IMR-90 (cell line): ENCODE measurements around the gene HIVEP3. TPM values are rescaled to one million over a fixed set of nuclear protein-coding genes. Genes with fewer than 3 reads are reported as not detected.

Source experiments
- ATAC-seq: fragments of 200-7000 bp; cut with Tn5 transposase; 2 replicates; pipeline ENCODE4 v1.9.1; 2020; ENCODE audit warnings: low read depth, mild to moderate bottlenecking, moderate library complexity
- BruUV-seq: library from RNA; stranded (reverse); fragments of 400-500 nt; replicated peaks from 2 replicates; lab custom pipeline; 2021; lab: Mats Ljungman, UMichigan
- CTCF ChIA-PET: fragments of 300-600 bp; formaldehyde crosslinking; extraction: SDS; loops from one replicate; lab custom pipeline; 2021; ENCODE audit warnings: antibody characterized with exemption; lab: Yijun Ruan, JAX
- POLR2A ChIA-PET: fragments of 300-600 bp; sonication (Branson Sonifier 250); formaldehyde crosslinking; loops from one replicate; lab custom pipeline; 2022; ENCODE audit warnings: antibody characterized with exemption; ENCODE audit not compliant: unreplicated experiment; lab: Charles Lee
- DNase-seq: peaks from one replicate; pipeline ENCODE4 v3.0.0; 2013
- H2AFZ ChIP-seq: replicated peaks from 2 replicates; pipeline ENCODE3; 2013; ENCODE audit warnings: low read length, mild to moderate bottlenecking; ENCODE audit not compliant: poor library complexity
- H2AK5ac ChIP-seq: 2 replicates; pipeline ENCODE4 v1.6.1; 2013; ENCODE audit warnings: low read depth, low read length, inconsistent platforms
- H2AK9ac ChIP-seq: replicated peaks from 2 replicates; pipeline ENCODE3; 2013; ENCODE audit warnings: mild to moderate bottlenecking, low read depth, low read length, moderate library complexity; ENCODE audit not compliant: poor library complexity
- H2BK120ac ChIP-seq: 2 replicates; pipeline ENCODE4 v1.6.1; 2013; ENCODE audit warnings: low read depth, low read length, inconsistent platforms
- H2BK15ac ChIP-seq: 3 replicates; pipeline ENCODE4 v1.6.1; 2013; ENCODE audit warnings: low read depth, low read length, inconsistent platforms
- H2BK20ac ChIP-seq: 2 replicates; pipeline ENCODE4 v1.6.1; 2013; ENCODE audit warnings: low read depth, mild to moderate bottlenecking, inconsistent platforms, low read length, moderate library complexity
- H2BK5ac ChIP-seq: 2 replicates; pipeline ENCODE4 v1.6.1; 2013; ENCODE audit warnings: mild to moderate bottlenecking, low read depth, low read length, inconsistent platforms; ENCODE audit not compliant: poor library complexity, severe bottlenecking
- H3K14ac ChIP-seq: replicated peaks from 2 replicates; pipeline ENCODE4 v1.6.1; 2013; ENCODE audit warnings: low read depth, low read length, inconsistent platforms
- H3K18ac ChIP-seq: 2 replicates; pipeline ENCODE4 v1.6.1; 2013; ENCODE audit warnings: low read depth, low read length, control low read depth
- H3K23ac ChIP-seq: 2 replicates; pipeline ENCODE4 v1.6.1; 2013; ENCODE audit warnings: low read depth, low read length, inconsistent platforms
- H3K27ac ChIP-seq: 2 replicates; pipeline ENCODE4 v1.5.1; 2013; ENCODE audit warnings: mild to moderate bottlenecking, control low read depth, low read length; ENCODE audit not compliant: insufficient read depth
- H3K27me3 ChIP-seq: 2 replicates; pipeline ENCODE4 v1.6.1; 2013; ENCODE audit warnings: low read length; ENCODE audit not compliant: control insufficient read depth, insufficient read depth
- H3K36me3 ChIP-seq: 2 replicates; pipeline ENCODE4 v1.6.1; 2013; ENCODE audit warnings: low read length, mixed read lengths; ENCODE audit not compliant: control insufficient read depth, insufficient read depth
- H3K4ac ChIP-seq: 2 replicates; pipeline ENCODE4 v1.6.1; 2013; ENCODE audit warnings: low read depth, low read length, inconsistent platforms
- H3K4me1 ChIP-seq: 2 replicates; pipeline ENCODE4 v1.6.1; 2013; ENCODE audit warnings: low read length, mixed read lengths; ENCODE audit not compliant: control insufficient read depth, insufficient read depth
- H3K4me2 ChIP-seq: 2 replicates; pipeline ENCODE4 v1.6.1; 2013; ENCODE audit warnings: low read depth, mild to moderate bottlenecking, control low read depth, low read length, moderate library complexity
- H3K4me3 ChIP-seq: 2 replicates; pipeline ENCODE4 v1.5.1; 2013; ENCODE audit warnings: low read depth, mild to moderate bottlenecking, control low read depth, low read length, moderate library complexity; ENCODE audit not compliant: insufficient read depth
- H3K56ac ChIP-seq: 2 replicates; pipeline ENCODE4 v1.6.1; 2013; ENCODE audit warnings: low read length, inconsistent platforms; ENCODE audit not compliant: insufficient read depth; ENCODE audit errors: extremely low read depth
- H3K79me1 ChIP-seq, 2 experiments: 2 replicates each; pipeline ENCODE4 v1.6.1; 2013; ENCODE audit warnings: low read length in 2 of 2, inconsistent platforms in 1 of 2, low read depth in 1 of 2
- H3K9ac ChIP-seq: 2 replicates; pipeline ENCODE4 v1.6.1; 2013; ENCODE audit warnings: low read depth, low read length, control low read depth
- H3K9me1 ChIP-seq: 2 replicates; pipeline ENCODE4 v1.6.1; 2013; ENCODE audit warnings: low read length, inconsistent platforms; ENCODE audit not compliant: insufficient read depth
- H3K9me3 ChIP-seq: 2 replicates; pipeline ENCODE4 v1.6.1; 2013; ENCODE audit warnings: low read length; ENCODE audit not compliant: control insufficient read depth, insufficient read depth
- H4K20me1 ChIP-seq: 2 replicates; pipeline ENCODE4 v1.6.1; 2013; ENCODE audit warnings: low read length, inconsistent platforms; ENCODE audit not compliant: insufficient read depth
- H4K5ac ChIP-seq: 2 replicates; pipeline ENCODE4 v1.6.1; 2013; ENCODE audit warnings: mild to moderate bottlenecking, low read depth, low read length, control low read depth
- H4K8ac ChIP-seq, 2 experiments: 2 replicates each; pipeline ENCODE4 v1.6.1; 2013; ENCODE audit warnings: low read depth in 2 of 2, low read length in 2 of 2, control low read depth in 1 of 2, inconsistent platforms in 1 of 2
- H4K91ac ChIP-seq: 2 replicates; pipeline ENCODE4 v1.6.1; 2013; ENCODE audit warnings: low read depth, low read length, inconsistent platforms; ENCODE audit not compliant: insufficient read depth
- CEBPB ChIP-seq: IDR thresholded peaks from 2 replicates; pipeline ENCODE4 v1.6.1; 2012; ENCODE audit warnings: low read depth, low read length, improper control_type of control experiment
- CHD1 ChIP-seq: IDR thresholded peaks from 2 replicates; pipeline ENCODE4 v1.6.1; 2012; ENCODE audit warnings: low read depth, low read length, improper control_type of control experiment
- MAFK ChIP-seq: IDR thresholded peaks from 2 replicates; pipeline ENCODE4 v1.6.1; 2012; ENCODE audit warnings: low read depth, low read length, improper control_type of control experiment
- MAZ ChIP-seq: IDR thresholded peaks from 2 replicates; pipeline ENCODE4 v1.6.1; 2012; ENCODE audit warnings: low read depth, mild to moderate bottlenecking, low read length, improper control_type of control experiment, moderate library complexity, borderline replicate concordance
- MXI1 ChIP-seq: IDR thresholded peaks from 2 replicates; pipeline ENCODE4 v1.6.1; 2012; ENCODE audit warnings: low read depth, mild to moderate bottlenecking, low read length, moderate library complexity, borderline replicate concordance
- RAD21 ChIP-seq: IDR thresholded peaks from 2 replicates; pipeline ENCODE4 v1.6.1; 2012; ENCODE audit warnings: low read length, improper control_type of control experiment
- RCOR1 ChIP-seq: IDR thresholded peaks from 2 replicates; pipeline ENCODE4 v1.6.1; 2012; ENCODE audit warnings: mild to moderate bottlenecking, low read length, improper control_type of control experiment; ENCODE audit not compliant: insufficient replicate concordance
- RFX5 ChIP-seq: IDR thresholded peaks from 2 replicates; pipeline ENCODE4 v1.8.0; 2012; ENCODE audit warnings: low read depth, mild to moderate bottlenecking, low read length, moderate library complexity
- WGBS, 2 experiments: methylation state at CpG; one replicate each; pipeline versions ENCODE4 v1.1.5 to v1.1.7; 2013; ENCODE audit warnings: missing lambda C conversion rate in 2 of 2; ENCODE audit not compliant: insufficient read length in 1 of 2; ENCODE audit errors: extremely low coverage in 2 of 2; 5-methylcytosine and 5-hydroxymethylcytosine counted together
- dilution Hi-C: fragments of 300-500 bp; cut with HindIII; formaldehyde crosslinking; loops from one replicate; pipeline ENCODE4 v1.14.3; 2018; ENCODE audit warnings: low sequenced_read_pairs; ENCODE audit not compliant: unreplicated experiment
- in situ Hi-C: fragments of 300-500 bp; cut with MboI; formaldehyde crosslinking; loops from 3 replicates; pipeline ENCODE4 v1.14.3; 2019; ENCODE audit warnings: low sequenced_read_pairs, inconsistent platforms, mixed read lengths
- intact Hi-C: fragments of 100-400 bp; cut with micrococcal nuclease; formaldehyde crosslinking; loops from 2 replicates; pipeline ENCODE4 v1.10.0; 2022
- polyA plus RNA-seq, 3 experiments: library from polyadenylated mRNA; depleted of rRNA; stranded (reverse); fragments of >200 nt; gene quantifications; 2 replicates each; pipeline ENCODE4 v1.2.3, GENCODE V29; 2012; ENCODE audit warnings: low replicate concordance in 1 of 3
- total RNA-seq: library from RNA; depleted of rRNA; stranded (reverse); fragments of >200 nt; gene quantifications from 2 replicates; pipeline ENCODE4 v1.2.3, GENCODE V29; 2012

Gene HIVEP3
- total and polyA plus RNA-seq, 2 of the 4 experiments (the other 2 are of a cell fraction) = 1.4 to 4.0 TPM

DNA sequence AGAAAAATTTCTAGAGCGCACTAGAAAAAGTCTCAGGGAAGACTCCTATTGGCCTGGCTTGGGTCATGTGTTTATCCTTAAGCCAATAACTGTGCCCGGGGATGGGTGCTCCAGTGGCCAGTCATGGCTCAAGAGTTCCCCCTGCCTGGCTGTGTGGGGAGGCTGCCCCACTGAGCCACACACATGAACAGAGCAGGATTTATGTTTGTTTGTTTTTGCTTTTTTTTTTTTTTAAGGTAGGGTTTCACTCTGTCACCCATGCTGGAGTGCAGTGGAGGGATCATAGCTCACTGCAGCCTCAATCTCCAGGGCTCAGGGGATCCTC, 456.1 kb downstream of the HIVEP3 start:
- Histone ChIP-seq H4K5ac (no peak overlapping the region), H3K9me3 (no peaks in the 10 kb centered on the region), H3K4ac (no peak overlapping the region), H2BK20ac (no peak overlapping the region), H3K4me1 (peaks cover 2% of the 10 kb centered on the region; the same call in 1 of the 2 replicates), H3K9me1 (no peaks in the 10 kb centered on the region), H2AK5ac (no peak overlapping the region), H2BK15ac (no peak overlapping the region), H2AFZ (no peak overlapping the region), H3K36me3 (no peaks in the 10 kb centered on the region), H4K20me1 (no peaks in the 10 kb centered on the region), H4K8ac (no peak overlapping the region), H2AK9ac (no peak overlapping the region), H3K14ac (no peak overlapping the region), H3K18ac (no peak overlapping the region), H3K27ac (no peak overlapping the region), H2BK5ac (no peak overlapping the region), H3K4me3 (no peak overlapping the region), H2BK120ac (no peak overlapping the region), H3K4me2 (no peak overlapping the region), H3K9ac (no peak overlapping the region), H3K79me1 (no peaks in the 10 kb centered on the region), H4K91ac (no peak overlapping the region), H3K56ac (no peak overlapping the region), H3K27me3 (peaks cover 44% of the 10 kb centered on the region), H3K23ac (no peak overlapping the region)
- WGBS, 2 experiments = 100% methylated on average over 1 of the region's 2 CpGs; no CpG with 5 or more reads in 1 of the 2 experiments
- POLR2A ChIA-PET = no interaction called here
- dilution Hi-C loops = no loop called here
- TF ChIP-seq MAZ = no peak
- TF ChIP-seq RCOR1 = no peak
- TF ChIP-seq MAFK = no peak
- TF ChIP-seq CEBPB = no peak
- TF ChIP-seq RFX5 = no peak
- TF ChIP-seq RAD21 = no peak
- no peak for TF ChIP-seq CHD1
- no peak for TF ChIP-seq MXI1
- in situ Hi-C loops = no loop called here
- intact Hi-C loops = no loop called here
- ATAC-seq (no peak), DNase-seq (no peak)
- BruUV-seq = no TSS peak
- CTCF ChIA-PET = no interaction called here
